ENCODE results near the gene SND1.

DNA sequence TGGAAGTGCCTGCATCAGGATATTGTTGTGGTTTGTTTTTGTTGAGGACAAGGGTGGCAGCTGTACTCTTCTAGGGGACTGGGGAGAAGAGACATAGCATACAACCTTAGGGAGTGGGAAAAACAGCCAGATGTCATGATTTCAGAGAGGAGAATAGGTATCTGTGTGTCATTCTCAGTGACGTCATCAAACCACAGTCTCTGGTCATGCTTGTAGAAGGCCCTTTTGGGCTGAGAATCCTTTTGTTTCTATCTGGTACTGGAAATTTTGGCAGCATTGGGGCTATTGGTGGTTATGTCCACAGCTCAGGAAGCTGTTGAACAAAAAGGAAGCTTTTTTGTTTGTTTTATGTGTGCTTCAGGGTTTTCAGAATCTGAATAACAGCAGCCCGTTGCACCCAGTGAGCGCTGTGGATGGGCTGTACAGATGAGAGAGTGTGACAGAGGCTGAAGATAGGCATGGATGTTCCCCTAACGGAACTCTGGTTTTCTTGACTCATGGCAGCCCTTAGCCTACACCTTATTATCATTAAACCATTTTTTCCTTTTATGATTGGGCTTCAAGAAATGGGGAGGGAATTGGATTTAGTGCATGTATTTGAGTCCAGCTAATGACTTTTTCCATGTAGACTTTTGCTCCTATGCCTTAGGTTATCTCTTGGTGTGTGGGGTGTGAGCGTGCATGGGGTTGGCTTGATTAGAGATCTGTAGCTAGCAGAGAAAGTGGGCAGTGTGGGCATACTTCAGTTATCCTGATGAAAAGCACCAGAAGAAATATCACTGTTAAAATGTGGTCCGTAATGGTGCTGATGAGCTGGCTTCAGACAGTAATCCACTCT is 65.7 kb downstream of the SND1 start:
- TF ChIP-seq, protein P1, sequence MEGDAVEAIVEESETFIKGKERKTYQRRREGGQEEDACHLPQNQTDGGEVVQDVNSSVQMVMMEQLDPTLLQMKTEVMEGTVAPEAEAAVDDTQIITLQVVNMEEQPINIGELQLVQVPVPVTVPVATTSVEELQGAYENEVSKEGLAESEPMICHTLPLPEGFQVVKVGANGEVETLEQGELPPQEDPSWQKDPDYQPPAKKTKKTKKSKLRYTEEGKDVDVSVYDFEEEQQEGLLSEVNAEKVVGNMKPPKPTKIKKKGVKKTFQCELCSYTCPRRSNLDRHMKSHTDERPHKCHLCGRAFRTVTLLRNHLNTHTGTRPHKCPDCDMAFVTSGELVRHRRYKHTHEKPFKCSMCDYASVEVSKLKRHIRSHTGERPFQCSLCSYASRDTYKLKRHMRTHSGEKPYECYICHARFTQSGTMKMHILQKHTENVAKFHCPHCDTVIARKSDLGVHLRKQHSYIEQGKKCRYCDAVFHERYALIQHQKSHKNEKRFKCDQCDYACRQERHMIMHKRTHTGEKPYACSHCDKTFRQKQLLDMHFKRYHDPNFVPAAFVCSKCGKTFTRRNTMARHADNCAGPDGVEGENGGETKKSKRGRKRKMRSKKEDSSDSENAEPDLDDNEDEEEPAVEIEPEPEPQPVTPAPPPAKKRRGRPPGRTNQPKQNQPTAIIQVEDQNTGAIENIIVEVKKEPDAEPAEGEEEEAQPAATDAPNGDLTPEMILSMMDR (IDR thresholded peaks at IDR 0.05) = no peak
- TF ChIP-seq POLR2A (IDR thresholded peaks at IDR 0.05) = no peak

All from body of pancreas (tissue), 4 donors.